Activated T-cell treated with anti-CD3 and anti-CD28 coated beads for 4 hours (primary cell): ENCODE measurements around the gene CHTOP.
"Not testable (repeated sequence)": the region's sequence is repeated elsewhere in the genome, so short reads cannot be mapped to it uniquely, and the experiment has no call there.

Experiments
- DNase-seq: peaks from one replicate; pipeline ENCODE4 v3.0.0-alpha.2; 2020

The CHTOP gene

DNA sequence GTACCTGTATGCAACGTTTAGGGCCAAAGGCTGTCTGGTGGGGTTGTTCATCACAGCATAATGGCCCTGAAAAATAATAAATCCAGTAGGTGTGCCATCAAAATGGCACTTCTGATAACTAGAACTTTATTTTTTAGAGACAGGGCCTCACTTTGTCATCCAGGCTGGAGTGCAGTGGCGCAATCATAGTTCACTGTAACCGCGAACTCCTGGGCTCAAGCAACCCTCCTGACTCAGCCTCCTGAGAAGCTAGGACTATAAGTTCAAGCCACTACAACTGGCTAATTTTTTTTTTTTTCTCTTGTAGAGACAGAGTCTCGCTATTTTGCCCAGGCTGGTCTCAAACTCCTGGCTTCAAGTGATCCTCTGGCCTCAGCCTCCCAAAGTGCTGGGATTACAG, 29.3 kb downstream of the CHTOP start:
- no peak for DNase-seq

DNA sequence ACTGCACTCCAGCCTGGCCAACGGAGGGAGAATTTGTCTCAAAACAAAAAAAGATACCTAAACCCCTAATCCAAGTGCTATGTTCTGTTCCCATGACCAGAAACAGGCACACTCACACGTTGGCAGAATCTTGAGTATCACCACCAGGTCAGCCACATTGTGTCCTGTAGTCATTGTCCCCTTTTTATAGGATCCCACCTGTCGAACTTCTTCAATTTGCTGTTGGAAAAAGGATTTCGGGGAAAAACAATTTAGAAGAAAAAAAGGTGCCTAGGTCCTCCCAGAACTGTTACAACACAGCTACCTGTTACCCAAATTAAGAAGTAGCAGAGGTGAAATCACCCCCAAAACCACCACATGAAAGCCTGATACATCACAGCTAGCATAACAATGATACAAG, 33.6 kb downstream of the CHTOP start:
- DNase-seq = no peak

DNA sequence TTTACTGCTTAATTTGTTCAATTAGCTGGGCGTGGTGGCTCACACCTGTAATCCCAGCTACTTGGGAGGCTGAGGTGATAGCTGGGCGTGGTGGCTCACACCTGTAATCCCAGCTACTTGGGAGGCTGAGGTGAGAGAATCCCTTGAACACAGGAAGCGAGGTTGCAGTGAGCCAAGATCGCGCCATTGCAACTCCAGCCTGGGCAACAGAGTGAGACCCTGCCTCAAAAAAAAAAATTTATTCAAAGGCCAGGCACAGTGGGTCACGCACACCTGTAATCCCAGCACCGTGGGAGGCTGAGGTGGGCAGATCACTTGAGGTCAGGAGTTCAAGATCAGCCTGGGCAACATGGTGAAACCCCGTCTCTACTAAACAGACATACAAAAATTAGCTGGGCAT, 34.8 kb downstream of the CHTOP start:
- not testable (repeated sequence) for DNase-seq

DNA sequence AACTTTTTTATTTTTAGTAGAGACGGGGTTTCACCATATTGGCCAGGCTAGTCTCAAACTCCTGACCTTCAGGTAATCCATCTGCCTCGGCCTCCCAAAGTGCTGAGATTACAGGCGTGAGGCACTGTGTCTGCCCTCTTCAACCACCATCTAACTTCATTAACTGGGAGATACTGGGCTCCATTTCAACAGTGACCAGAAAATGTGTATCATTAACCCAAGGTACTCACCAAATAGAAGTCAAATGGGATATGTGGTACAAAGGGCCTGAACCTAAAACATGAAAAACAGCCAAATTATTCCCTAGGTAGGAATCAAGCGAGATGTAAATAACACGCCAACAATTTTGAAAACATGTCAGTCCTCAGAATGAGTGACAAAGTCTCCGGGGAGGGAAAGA, 35.7 kb downstream of the CHTOP start:
- no peak for DNase-seq

DNA sequence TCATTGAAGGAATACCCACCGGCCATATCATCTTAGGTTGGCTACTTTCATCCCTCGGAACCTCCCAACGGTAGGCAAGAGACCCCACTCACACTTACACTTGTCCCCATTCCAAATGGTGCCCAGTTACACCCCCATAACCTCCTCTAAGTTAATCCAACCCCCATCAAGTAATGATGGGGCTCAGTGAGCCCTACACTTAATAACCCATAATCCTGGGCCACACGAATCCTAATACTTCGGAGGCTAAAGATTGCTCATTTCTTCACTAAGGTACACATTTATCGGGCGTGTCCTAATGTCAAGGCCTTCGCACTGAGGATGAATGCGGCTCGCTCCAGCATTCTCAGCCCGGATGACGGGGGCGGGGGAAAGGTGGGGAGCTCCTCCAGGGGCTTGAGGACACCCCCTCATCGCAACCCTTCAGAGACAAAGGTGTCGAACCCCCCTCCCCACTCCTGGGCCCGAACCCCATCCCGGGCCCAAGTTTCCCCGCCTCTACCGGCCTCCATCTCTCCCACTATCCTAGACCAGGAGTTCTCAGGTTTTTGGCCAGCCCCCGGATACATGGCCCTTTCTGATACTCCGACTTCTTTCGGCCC, 36.5 kb downstream of the CHTOP start:
- DNase-seq = peak; percentile 21

DNA sequence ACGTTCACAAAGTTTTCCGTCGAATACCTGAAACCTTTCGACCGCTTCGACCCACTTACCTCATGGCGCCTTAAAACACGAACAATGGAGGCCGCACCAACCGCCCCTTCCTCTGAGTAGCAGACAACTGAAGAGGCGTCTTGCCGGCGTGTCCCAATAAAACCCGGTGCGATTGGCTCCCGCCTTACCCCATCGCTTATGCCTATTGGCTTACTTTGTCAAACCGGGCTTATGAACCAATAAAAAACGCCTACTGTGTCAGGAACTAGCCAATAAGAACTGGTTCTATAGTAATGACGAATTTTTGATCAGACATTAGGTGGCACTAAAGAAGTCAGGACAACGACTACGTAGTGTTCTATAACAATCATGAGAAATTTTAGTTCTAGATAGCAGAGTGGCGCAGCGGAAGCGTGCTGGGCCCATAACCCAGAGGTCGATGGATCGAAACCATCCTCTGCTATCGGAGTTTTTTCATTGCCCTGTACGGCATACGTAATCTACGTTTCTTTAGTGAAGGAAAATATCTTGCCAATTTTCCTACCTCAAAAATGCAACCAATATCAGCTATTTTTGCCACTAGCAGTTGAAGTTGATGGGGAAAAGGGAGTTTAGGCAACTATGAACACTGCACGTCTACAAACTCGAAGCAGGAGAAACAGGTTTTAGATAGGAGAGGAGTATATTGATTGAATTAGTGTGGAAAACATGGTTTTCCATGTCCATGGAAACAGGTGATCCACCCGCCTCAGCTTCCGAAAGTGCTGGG, 37.2 kb downstream of the CHTOP start, which contains the start of gene ILF2:
TSS of gene ILF2 (minus strand) at position 135 of the 769 bp plus-strand sequence. CDS start at position 64, 71 bp downstream.
- DNase-seq = peak; percentile 92

DNA sequence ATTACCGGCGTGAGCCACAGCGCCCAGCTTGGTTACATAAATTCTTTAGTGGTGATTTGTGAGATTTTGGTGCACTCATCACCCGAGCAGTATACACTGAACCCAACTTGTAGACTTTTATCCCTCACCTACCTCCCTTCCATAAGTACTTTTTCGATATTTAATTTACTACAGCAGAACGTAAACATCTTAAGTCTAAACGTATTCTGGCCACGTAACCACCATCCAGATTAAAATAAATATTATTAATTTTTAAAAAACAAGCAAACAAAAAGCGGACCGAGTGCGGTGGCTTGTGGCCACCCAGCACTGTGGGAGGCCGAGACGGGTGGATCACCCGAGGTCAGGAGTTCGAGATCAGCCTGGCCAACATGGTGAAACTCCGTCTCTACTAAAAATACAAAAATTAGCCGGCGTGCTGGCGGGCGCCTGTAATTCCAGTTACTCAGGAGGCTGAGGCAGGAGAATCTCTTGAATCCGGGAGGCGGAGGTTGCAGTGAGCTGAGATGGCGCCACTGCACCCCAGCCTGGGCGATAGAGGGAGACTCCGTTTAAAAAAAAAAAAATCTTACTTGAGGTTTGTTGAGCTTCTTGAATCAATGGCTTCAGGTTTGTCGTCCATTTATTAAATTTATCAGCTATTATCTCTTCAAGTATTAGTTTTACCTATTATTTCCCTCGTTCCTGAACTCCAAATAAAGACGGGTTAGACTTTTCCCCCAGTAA, 37.9 kb downstream of the CHTOP start:
- DNase-seq = peak; percentile 12

DNA sequence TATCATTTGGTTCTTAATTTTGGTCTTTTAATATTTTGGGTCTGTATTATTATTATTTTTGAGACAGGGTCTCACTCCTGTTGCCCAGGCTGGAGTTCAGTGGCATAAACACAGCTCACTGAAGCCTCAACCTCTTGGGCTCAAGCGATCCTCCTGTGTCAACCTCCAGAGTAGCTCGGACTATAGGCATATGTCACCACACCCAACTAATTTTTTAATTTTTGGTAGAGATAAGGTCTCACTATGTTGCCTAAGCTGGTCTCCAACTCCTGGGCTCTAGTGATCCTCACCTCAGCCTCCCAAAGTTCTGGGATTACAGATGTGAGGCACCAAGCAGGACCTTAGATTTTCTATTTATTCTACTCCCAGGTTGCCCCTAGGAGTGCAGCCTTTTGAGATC, 39.6 kb downstream of the CHTOP start:
- DNase-seq = no peak

DNA sequence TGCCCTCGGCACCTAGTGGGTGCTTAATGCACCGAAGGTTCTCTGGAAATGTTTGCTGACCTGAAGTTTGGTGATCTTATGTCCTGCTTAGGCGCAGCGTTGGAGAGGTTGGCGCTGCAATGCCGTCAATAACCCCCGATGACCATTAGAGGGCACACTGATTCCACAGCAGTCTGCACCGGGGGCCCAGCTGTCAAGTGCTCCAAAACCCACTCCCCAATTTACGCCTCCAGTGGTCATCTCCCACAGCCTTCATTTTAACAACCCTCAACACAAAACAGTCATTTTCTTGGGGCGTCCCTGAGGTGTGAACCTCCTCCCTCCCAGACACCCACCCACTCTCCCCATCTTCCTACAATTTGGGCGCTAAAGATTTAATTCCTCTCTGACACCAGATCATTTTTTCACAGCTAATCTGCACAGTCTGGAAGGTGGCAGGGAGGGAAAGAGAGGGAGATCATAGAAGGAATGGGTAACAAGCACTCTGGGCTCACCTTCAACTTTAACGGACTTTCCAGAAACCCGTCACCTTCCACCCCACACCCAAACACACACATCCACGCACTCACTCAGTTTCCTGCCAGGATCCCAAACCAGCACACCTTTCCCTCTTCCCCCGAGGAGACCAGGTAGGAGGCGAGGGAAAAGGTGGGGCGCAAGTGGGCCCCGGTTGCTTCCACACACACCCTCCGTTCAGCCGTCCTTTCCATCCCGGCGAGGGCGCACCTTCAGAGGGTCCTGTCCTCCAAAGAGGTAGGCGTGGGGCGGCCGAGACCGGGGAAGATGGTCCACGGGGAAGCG, 44.1 kb downstream of the CHTOP start:
- no peak for DNase-seq

DNA sequence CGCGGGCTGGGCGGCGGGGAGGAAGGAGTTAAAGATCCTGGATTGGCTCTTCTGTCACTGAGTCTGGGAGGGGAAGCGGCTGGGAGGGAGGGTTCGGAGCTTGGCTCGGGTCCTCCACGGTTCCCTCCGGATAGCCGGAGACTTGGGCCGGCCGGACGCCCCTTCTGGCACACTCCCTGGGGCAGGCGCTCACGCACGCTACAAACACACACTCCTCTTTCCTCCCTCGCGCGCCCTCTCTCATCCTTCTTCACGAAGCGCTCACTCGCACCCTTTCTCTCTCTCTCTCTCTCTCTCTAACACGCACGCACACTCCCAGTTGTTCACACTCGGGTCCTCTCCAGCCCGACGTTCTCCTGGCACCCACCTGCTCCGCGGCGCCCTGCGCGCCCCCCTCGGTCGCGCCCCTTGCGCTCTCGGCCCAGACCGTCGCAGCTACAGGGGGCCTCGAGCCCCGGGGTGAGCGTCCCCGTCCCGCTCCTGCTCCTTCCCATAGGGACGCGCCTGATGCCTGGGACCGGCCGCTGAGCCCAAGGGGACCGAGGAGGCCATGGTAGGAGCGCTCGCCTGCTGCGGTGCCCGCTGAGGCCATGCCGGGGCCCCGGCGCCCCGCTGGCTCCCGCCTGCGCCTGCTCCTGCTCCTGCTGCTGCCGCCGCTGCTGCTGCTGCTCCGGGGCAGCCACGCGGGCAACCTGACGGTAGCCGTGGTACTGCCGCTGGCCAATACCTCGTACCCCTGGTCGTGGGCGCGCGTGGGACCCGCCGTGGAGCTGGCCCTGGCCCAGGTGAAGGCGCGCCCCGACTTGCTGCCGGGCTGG, 44.9 kb downstream of the CHTOP start, which contains the start of gene NPR1:
TSS of gene NPR1 (plus strand) at position 170 of the 818 bp plus-strand sequence. CDS start at position 591, 421 bp downstream.
- DNase-seq = no peak

DNA sequence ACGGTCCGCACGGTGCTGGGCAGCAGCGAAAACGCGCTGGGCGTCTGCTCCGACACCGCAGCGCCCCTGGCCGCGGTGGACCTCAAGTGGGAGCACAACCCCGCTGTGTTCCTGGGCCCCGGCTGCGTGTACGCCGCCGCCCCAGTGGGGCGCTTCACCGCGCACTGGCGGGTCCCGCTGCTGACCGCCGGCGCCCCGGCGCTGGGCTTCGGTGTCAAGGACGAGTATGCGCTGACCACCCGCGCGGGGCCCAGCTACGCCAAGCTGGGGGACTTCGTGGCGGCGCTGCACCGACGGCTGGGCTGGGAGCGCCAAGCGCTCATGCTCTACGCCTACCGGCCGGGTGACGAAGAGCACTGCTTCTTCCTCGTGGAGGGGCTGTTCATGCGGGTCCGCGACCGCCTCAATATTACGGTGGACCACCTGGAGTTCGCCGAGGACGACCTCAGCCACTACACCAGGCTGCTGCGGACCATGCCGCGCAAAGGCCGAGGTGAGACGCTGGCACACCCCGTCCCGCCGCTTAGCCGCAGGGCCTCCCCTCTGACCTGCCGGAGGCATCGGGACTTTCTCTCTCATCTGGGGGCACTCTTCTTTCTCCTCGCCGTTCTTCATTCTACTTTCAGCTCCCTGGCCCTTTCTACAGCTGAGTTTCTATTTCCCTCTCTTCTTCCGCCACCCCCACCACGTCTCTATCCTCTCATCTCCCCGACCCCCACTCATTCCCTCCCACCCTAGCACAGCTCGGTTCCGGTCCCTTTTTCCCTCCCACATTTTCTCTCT, 45.7 kb downstream of the CHTOP start:
- DNase-seq = no peak

DNA sequence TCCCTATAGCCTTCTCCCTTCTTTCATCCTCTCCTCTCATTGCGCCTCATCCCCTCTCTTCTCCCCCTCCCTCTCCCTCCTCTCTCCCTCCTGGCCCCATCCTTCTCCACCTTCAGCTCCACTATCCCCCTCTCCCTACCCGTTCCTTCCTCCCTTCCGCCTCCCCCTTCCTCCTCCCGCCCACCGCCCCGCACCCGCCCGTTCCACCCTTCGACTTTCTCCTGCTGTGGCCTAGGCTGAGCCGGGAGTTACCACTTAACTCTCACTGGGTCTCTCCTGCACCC, 46.2 kb downstream of the CHTOP start:
- no peak for DNase-seq

DNA sequence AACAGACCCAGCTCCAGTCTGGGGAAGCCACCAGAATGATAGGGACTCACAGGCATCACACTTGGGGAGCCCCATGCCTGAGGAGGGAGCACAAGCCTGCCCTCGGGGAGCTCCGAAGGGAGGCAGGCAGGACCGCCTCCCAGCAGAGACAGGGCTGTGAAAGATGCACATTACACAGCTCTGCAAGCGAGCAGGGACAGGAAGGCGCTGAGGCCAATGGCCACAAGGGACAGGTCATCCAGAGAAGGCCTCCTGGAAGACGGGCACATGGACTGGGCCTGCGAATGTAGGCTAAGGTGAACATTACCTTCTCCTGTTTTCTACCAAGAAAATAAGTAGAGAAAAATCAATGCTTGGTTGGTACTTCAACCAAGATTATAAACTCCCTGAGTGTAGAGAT, 48.9 kb downstream of the CHTOP start:
- DNase-seq = no peak

DNA sequence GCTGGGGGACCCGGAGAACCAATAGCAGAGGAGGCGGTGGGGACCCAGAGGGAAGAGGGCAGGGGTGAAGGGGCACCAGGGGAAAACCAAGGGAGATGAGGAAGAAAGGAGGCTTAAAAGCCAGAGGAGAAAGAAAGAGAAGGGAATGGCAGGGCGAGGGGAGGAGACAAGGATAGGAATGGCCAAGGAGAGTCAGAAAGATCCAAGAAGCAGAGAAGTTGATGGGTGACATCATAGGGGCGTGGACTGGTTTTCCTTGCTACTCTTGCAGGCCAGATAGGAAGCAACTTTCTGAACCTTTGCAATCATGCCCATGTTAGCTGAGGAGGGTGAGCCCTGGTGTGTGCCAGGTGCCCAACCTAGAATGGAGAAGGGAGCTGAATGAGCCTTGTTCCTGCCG, 50.0 kb downstream of the CHTOP start:
- DNase-seq = no peak

DNA sequence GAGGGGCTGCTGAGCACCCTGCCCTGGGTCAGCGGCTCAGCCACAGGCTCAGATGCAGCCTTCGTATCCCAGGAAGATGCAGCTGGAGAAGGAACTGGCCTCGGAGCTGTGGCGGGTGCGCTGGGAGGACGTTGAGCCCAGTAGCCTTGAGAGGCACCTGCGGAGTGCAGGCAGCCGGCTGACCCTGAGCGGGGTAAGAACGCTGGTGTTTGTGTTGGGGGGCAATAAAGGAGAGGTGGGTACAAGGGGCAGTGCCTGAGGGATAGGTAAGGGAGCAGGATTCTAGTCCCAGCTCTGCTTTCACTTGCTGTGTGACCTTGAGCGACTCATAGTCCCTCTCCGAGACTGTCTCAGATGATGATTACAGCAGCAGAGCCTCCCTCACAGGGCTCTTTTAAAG, 51.0 kb downstream of the CHTOP start:
- no peak for DNase-seq

DNA sequence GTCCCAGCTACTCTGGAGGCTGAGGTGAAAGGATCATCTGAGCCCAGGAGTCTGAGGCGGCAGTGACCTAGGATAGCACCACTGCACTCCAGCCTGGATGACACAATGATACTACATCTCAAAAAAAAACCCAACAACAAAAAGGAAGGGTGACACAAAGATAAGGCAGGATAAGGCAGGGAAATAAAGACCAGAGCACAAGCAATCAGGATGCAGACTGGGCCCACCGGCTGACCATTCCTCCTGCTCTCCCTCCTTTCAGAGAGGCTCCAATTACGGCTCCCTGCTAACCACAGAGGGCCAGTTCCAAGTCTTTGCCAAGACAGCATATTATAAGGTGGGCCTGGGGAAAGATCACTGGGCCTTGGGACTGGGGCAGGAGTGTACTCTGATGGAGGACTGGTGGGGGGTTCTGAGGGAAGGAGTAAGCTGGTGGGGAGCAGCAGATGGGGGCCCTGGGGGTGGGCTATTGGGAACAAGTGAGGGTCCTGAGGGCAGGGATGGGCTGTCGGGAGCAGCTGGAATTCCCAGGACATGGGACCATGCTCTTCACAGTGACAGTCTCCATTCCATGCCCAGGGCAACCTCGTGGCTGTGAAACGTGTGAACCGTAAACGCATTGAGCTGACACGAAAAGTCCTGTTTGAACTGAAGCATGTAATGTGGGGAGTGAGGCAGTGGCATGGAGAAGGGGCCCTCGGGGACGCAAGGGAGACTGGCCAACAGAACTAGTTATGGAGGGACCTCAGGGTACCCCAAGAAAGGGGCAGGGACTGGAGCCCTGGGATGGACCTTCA, 51.9 kb downstream of the CHTOP start:
- no peak for DNase-seq

DNA sequence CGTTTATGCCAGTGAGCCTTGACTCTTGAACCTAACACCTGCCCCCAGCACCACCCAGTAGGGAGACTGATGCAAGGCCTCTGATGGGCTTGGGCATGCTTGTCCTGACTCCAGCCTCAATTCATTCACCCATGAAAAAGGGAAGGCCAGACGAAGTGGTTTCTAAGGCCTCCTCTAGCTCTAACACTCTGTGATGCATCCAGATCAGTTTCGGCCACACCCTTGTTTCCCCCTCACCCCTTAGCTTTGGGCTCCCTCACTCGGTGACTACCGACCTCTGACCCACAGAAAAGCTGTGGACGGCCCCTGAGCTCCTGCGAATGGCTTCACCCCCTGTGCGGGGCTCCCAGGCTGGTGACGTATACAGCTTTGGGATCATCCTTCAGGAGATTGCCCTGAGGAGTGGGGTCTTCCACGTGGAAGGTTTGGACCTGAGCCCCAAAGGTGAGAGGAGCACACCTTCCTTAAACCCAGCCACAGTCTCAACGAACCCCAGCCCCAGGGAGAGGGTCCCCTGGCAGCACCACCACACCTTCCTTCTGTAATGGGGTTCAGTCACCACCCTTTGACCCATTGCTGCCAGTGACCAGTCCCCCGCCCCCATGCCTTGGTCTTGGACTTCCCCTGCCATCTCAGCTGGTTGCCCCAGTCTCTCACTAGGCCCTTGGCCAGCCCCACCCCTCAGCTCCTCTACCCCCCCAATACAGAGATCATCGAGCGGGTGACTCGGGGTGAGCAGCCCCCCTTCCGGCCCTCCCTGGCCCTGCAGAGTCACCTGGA, 53.7 kb downstream of the CHTOP start:
- no peak for DNase-seq

DNA sequence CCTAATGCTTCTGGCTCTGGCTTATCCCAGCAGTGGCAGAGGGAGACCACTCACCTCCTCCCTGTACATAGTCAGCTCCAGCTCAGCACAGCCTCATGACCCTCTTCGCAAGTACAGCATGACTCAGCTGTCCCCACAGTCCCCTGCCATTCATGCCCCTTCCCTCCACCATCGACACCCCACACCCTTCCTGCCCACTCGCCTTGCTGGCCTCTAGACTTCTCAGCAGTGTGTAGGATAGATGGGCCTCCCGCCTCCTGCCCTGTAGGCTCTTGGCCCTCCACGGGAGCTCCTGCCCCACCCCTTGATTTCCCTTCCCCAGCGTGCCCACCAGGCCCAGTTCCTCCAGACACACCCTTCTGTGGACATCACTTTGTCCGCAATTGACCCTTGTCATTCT, 54.4 kb downstream of the CHTOP start:
- DNase-seq = no peak

DNA sequence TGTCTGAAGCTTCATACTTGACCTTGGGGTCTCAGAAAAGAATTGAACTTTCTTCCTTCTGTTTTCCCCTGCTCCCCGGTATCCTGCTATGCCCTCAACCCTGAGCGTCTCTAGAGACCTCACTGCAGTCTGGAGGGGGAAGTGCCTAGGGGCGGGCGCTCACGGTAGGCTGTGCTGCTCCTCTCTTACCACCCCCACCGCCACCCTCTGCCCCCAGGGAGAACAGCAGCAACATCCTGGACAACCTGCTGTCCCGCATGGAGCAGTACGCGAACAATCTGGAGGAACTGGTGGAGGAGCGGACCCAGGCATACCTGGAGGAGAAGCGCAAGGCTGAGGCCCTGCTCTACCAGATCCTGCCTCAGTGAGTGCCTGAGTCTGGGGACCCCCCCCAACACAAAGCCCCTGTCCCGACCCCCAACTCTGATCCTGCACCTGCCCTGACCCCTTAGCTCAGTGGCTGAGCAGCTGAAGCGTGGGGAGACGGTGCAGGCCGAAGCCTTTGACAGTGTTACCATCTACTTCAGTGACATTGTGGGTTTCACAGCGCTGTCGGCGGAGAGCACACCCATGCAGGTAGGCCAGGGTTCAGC, 55.0 kb downstream of the CHTOP start:
- DNase-seq = no peak
